Calu3 (cell line): ENCODE data around the gene TSHZ1. TPM values are rescaled to one million over a fixed set of nuclear protein-coding genes. Genes with fewer than 3 reads are reported as not detected.

Source experiments
- BruUV-seq: library from RNA; stranded (reverse); fragments of 400-500 nt; replicated peaks from 2 replicates; lab custom pipeline; 2021; lab: Mats Ljungman, UMichigan
- CTCF ChIA-PET: fragments of 300-600 bp; sonication (Branson Sonifier 250); formaldehyde crosslinking; loops from one replicate; lab custom pipeline; 2022; ENCODE audit warnings: antibody characterized with exemption; lab: Charles Lee
- DNase-seq: peaks from one replicate; pipeline ENCODE4 v3.0.0; 2022
- H3K27ac Mint-ChIP-seq: one replicate; pipeline ENCODE4 v1.8.0; 2022; ENCODE audit warnings: mixed read lengths; ENCODE audit not compliant: unreplicated experiment
- H3K27me3 Mint-ChIP-seq: one replicate; pipeline ENCODE4 v1.8.0; 2022; ENCODE audit warnings: mixed read lengths; ENCODE audit not compliant: unreplicated experiment
- H3K36me3 Mint-ChIP-seq: one replicate; pipeline ENCODE4 v1.8.0; 2022; ENCODE audit warnings: mild to moderate bottlenecking, moderate library complexity, mixed read lengths; ENCODE audit not compliant: insufficient read depth, unreplicated experiment
- H3K4me1 Mint-ChIP-seq: one replicate; pipeline ENCODE4 v1.8.0; 2022; ENCODE audit warnings: mild to moderate bottlenecking, low read depth, mixed read lengths; ENCODE audit not compliant: unreplicated experiment
- H3K4me3 Mint-ChIP-seq: one replicate; pipeline ENCODE4 v1.8.0; 2022; ENCODE audit warnings: mild to moderate bottlenecking, low read depth, moderate library complexity, mixed read lengths; ENCODE audit not compliant: unreplicated experiment
- H3K9me3 Mint-ChIP-seq: one replicate; pipeline ENCODE4 v1.8.0; 2022; ENCODE audit warnings: low read depth, mixed read lengths; ENCODE audit not compliant: unreplicated experiment
- CTCF ChIP-seq: fragments of 200-600 bp; IDR thresholded peaks from one replicate; pipeline ENCODE4 v1.8.0; 2022; ENCODE audit warnings: antibody characterized with exemption; ENCODE audit not compliant: unreplicated experiment
- intact Hi-C: fragments of 100-400 bp; cut with micrococcal nuclease; formaldehyde crosslinking; loops from one replicate; pipeline ENCODE4 v1.10.0; 2022; ENCODE audit not compliant: unreplicated experiment
- total RNA-seq: library from RNA; stranded (reverse); gene quantifications from 2 replicates; pipeline ENCODE4 v1.2.3, GENCODE V29; 2022

Gene TSHZ1
- total RNA-seq, 1 experiment from 2014 or later, result 10.8 TPM

- no peak for DNase-seq
- TF ChIP-seq CTCF, result no peak
- Mint-ChIP-seq H3K36me3 (no peaks in the 10 kb centered on the region), H3K4me3 (no peak overlapping the region), H3K27me3 (no peaks in the 10 kb centered on the region), H3K4me1 (peaks cover 16% of the 10 kb centered on the region), H3K27ac (no peak overlapping the region), H3K9me3 (no peaks in the 10 kb centered on the region)
- intact Hi-C loops, result no loop called here
- CTCF ChIA-PET, result no interaction called here
- BruUV-seq, result no TSS peak
These were observed 9.0 kb upstream of the TSHZ1 start for GRCh38 chr18:75201282-75202270.

- Mint-ChIP-seq H3K4me3 (no peak overlapping the region), H3K27ac (no peak overlapping the region), H3K27me3 (no peaks in the 10 kb centered on the region), H3K4me1 (peaks cover 27% of the 10 kb centered on the region), H3K36me3 (peaks cover 12% of the 10 kb centered on the region), H3K9me3 (no peaks in the 10 kb centered on the region)
- BruUV-seq, result no TSS peak
- intact Hi-C loops, result no loop called here
- no peak for DNase-seq
- no peak for TF ChIP-seq CTCF
- CTCF ChIA-PET, result no interaction called here
These were observed 7.8 kb upstream of the TSHZ1 start for GRCh38 chr18:75202696-75203365.

GRCh38 chr18:75203416-75204268 lies 7.0 kb upstream of the TSHZ1 start:
- no peak for TF ChIP-seq CTCF
- H3K9me3 Mint-ChIP-seq, result no peaks in the 10 kb centered on the region
- BruUV-seq, result no TSS peak
- peaks cover 27% of the 10 kb centered on the region for H3K4me1 Mint-ChIP-seq
- H3K36me3 Mint-ChIP-seq, result peaks cover 19% of the 10 kb centered on the region
- H3K27ac Mint-ChIP-seq, result no peak overlapping the region
- intact Hi-C loops, result no loop called here
- H3K27me3 Mint-ChIP-seq, result no peaks in the 10 kb centered on the region
- no peak overlapping the region for H3K4me3 Mint-ChIP-seq
- no peak for DNase-seq
- CTCF ChIA-PET, result no interaction called here

GRCh38 chr18:75204269-75204731 lies 6.3 kb upstream of the TSHZ1 start:
- H3K4me1 Mint-ChIP-seq, result peaks cover 27% of the 10 kb centered on the region
- H3K9me3 Mint-ChIP-seq, result no peaks in the 10 kb centered on the region
- peak overlapping the region; percentile 57 for H3K4me3 Mint-ChIP-seq
- intact Hi-C loops, result no loop called here
- CTCF ChIA-PET, result no interaction called here
- peaks cover 24% of the 10 kb centered on the region for H3K36me3 Mint-ChIP-seq
- no peak for TF ChIP-seq CTCF
- no TSS peak for BruUV-seq
- no peak overlapping the region for H3K27ac Mint-ChIP-seq
- no peak for DNase-seq
- no peaks in the 10 kb centered on the region for H3K27me3 Mint-ChIP-seq
